Spleen (tissue), 7 donors: ENCODE measurements around the gene SMIM15.

Source experiments
- POLR2AphosphoS5 ChIP-seq, 3 donors: sonication (generic); formaldehyde crosslinking; IDR thresholded peaks; one replicate each; pipeline ENCODE4 v1.5.1; 2017; ENCODE audit warnings: antibody characterized with exemption in 3 of 3
- TF ChIP-seq, protein P1 (sequence below), 11 experiments: fragments of 200-600 bp in 7 of 11; fragments of 450-650 bp in 4 of 11; sonication (generic) in 4 of 11; IDR thresholded peaks in 8 of 11; conservative IDR thresholded peaks in 3 of 11; 1 replicate in 7 of 11; 2 replicates in 4 of 11; pipeline versions ENCODE4 v1.4.0 to v1.8.0; 2016 to 2021; ENCODE audit warnings: antibody characterized with exemption in 11 of 11, inconsistent platforms in 4 of 11, mild to moderate bottlenecking in 1 of 11
- donor health status: DM: no; HTN: no; CAD: no; lungs with moderate emphysema.
- donor health status: DM: no; HTN: no; CAD: no.
- donor health status: DM: no; HTN: no; CAD: no.

- TF ChIP-seq, protein P1, sequence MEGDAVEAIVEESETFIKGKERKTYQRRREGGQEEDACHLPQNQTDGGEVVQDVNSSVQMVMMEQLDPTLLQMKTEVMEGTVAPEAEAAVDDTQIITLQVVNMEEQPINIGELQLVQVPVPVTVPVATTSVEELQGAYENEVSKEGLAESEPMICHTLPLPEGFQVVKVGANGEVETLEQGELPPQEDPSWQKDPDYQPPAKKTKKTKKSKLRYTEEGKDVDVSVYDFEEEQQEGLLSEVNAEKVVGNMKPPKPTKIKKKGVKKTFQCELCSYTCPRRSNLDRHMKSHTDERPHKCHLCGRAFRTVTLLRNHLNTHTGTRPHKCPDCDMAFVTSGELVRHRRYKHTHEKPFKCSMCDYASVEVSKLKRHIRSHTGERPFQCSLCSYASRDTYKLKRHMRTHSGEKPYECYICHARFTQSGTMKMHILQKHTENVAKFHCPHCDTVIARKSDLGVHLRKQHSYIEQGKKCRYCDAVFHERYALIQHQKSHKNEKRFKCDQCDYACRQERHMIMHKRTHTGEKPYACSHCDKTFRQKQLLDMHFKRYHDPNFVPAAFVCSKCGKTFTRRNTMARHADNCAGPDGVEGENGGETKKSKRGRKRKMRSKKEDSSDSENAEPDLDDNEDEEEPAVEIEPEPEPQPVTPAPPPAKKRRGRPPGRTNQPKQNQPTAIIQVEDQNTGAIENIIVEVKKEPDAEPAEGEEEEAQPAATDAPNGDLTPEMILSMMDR (IDR thresholded peaks at IDR 0.05 in 8 of 11, conservative IDR thresholded peaks at IDR 0.05 in 3 of 11) = no peak
- no peak for TF ChIP-seq POLR2AphosphoS5 (IDR thresholded peaks at IDR 0.05)
Observed at GRCh38 chr5:61182449-61182848, 20.2 kb upstream of the SMIM15 start.
